GM12874 (cell line): Measurements from ENCODE around the gene NRCAM.

ENCODE experiments used
- CTCF ChIP-seq: IDR thresholded peaks from 2 replicates; pipeline ENCODE4 v1.5.1; 2011; ENCODE audit warnings: low read depth, mild to moderate bottlenecking, control low read depth, low read length, moderate library complexity; ENCODE audit not compliant: insufficient read depth

Gene NRCAM

GRCh38 chr7:108129018-108129965, 326.9 kb downstream of the NRCAM start:
- no peak for TF ChIP-seq CTCF

- TF ChIP-seq CTCF, result no peak
Measured at GRCh38 chr7:108128514-108128913, 327.7 kb downstream of the NRCAM start.

- no peak for TF ChIP-seq CTCF
Measured at GRCh38 chr7:108127461-108127860, 328.8 kb downstream of the NRCAM start.

- no peak for TF ChIP-seq CTCF
Measured at GRCh38 chr7:108124820-108125219, 331.4 kb downstream of the NRCAM start.

GRCh38 chr7:108122181-108122580, 334.1 kb downstream of the NRCAM start:
- no peak for TF ChIP-seq CTCF

- no peak for TF ChIP-seq CTCF
Measured at GRCh38 chr7:108120933-108121332, 335.3 kb downstream of the NRCAM start.

GRCh38 chr7:108120196-108120595, 336.0 kb downstream of the NRCAM start:
- TF ChIP-seq CTCF, result no peak
